DOHH2 (cell line): ENCODE data around the gene CYP46A1.

Experiments used
- H3F3A ChIP-seq: fragments of 200-600 bp; sonication (generic), shearing (Covaris generic); 2 replicates; pipeline ENCODE4 v1.6.0; 2016; ENCODE audit warnings: antibody characterized with exemption, mild to moderate bottlenecking; ENCODE audit not compliant: control insufficient read depth, insufficient read depth
- H3K27ac ChIP-seq: fragments of 200-600 bp; sonication (generic); 2 replicates; pipeline ENCODE4 v1.5.1; 2014; ENCODE audit warnings: low read depth, mild to moderate bottlenecking, low read length, moderate library complexity
- H3K27me3 ChIP-seq: fragments of 200-600 bp; sonication (generic); 2 replicates; pipeline ENCODE4 v1.6.1; 2014; ENCODE audit warnings: mild to moderate bottlenecking, low read length, mixed read lengths; ENCODE audit not compliant: control insufficient read depth
- H3K36me3 ChIP-seq: fragments of 200-600 bp; sonication (generic); 2 replicates; pipeline ENCODE4 v1.6.1; 2014; ENCODE audit warnings: mild to moderate bottlenecking, low read length, moderate library complexity, mixed read lengths; ENCODE audit not compliant: control insufficient read depth
- H3K4me1 ChIP-seq: fragments of 200-600 bp; sonication (generic); 2 replicates; pipeline ENCODE4 v1.6.1; 2014; ENCODE audit warnings: mild to moderate bottlenecking, low read length, mixed read lengths; ENCODE audit not compliant: control insufficient read depth
- H3K4me2 ChIP-seq: fragments of 200-600 bp; sonication (generic); 2 replicates; pipeline ENCODE4 v1.6.0; 2014; ENCODE audit warnings: mild to moderate bottlenecking, low read length, moderate library complexity
- H3K4me3 ChIP-seq: fragments of 200-600 bp; sonication (generic); 2 replicates; pipeline ENCODE4 v1.5.1; 2014; ENCODE audit warnings: mild to moderate bottlenecking, low read length, mixed read lengths
- H3K79me2 ChIP-seq: fragments of 200-600 bp; sonication (generic); 2 replicates; pipeline ENCODE4 v1.6.1; 2014; ENCODE audit warnings: mild to moderate bottlenecking, low read length, mixed read lengths; ENCODE audit not compliant: control insufficient read depth
- H3K9me2 ChIP-seq: fragments of 200-600 bp; sonication (generic); replicated peaks from 2 replicates; pipeline ENCODE4 v1.6.1; 2014; ENCODE audit warnings: mild to moderate bottlenecking, low read length, mixed read lengths; ENCODE audit not compliant: control insufficient read depth
- H3K9me3 ChIP-seq: fragments of 200-600 bp; sonication (generic); 2 replicates; pipeline ENCODE4 v1.6.1; 2014; ENCODE audit warnings: antibody characterized with exemption, low read length, mixed read lengths; ENCODE audit not compliant: control insufficient read depth, insufficient read depth
- H4K20me1 ChIP-seq: fragments of 200-600 bp; sonication (generic); 2 replicates; pipeline ENCODE4 v1.6.0; 2014; ENCODE audit warnings: low read depth, mild to moderate bottlenecking, antibody characterized with exemption, low read length, moderate library complexity; ENCODE audit not compliant: control insufficient read depth, insufficient read depth
- CTCF ChIP-seq: fragments of 200-600 bp; sonication (generic); IDR thresholded peaks from one replicate; pipeline ENCODE4 v1.5.1; 2014; ENCODE audit warnings: antibody characterized with exemption, mild to moderate bottlenecking, low read depth, low read length; ENCODE audit not compliant: poor library complexity, severe bottlenecking
- EZH2phosphoT487 ChIP-seq: fragments of 200-600 bp; sonication (generic); IDR thresholded peaks from 2 replicates; pipeline ENCODE4 v1.6.1; 2017; ENCODE audit warnings: borderline replicate concordance, mild to moderate bottlenecking, antibody characterized with exemption, low read length, moderate library complexity, mixed read lengths

The CYP46A1 gene

GRCh38 chr14:99749142-99749541, 65.0 kb downstream of the CYP46A1 start:
- peaks cover 6% of the 10 kb centered on the region for H3K4me1 ChIP-seq
- H3K4me2 ChIP-seq, result no peak overlapping the region
- no peaks in the 10 kb centered on the region for H3K36me3 ChIP-seq
- H3K9me2 ChIP-seq, result no peaks in the 10 kb centered on the region
- H3F3A ChIP-seq, result no peaks in the 10 kb centered on the region
- TF ChIP-seq EZH2phosphoT487 (no peak), CTCF (peak; percentile 29)
- no peak overlapping the region for H3K4me3 ChIP-seq
- no peaks in the 10 kb centered on the region for H3K9me3 ChIP-seq
- no peaks in the 10 kb centered on the region for H4K20me1 ChIP-seq
- H3K27ac ChIP-seq, result no peak overlapping the region
- H3K27me3 ChIP-seq, result peaks cover 43% of the 10 kb centered on the region
- no peaks in the 10 kb centered on the region for H3K79me2 ChIP-seq

- no peaks in the 10 kb centered on the region for H3K36me3 ChIP-seq
- no peak overlapping the region for H3K27ac ChIP-seq
- TF ChIP-seq CTCF (no peak), EZH2phosphoT487 (no peak)
- H3K9me2 ChIP-seq, result no peaks in the 10 kb centered on the region
- H3K79me2 ChIP-seq, result no peaks in the 10 kb centered on the region
- H3K27me3 ChIP-seq, result peaks cover 42% of the 10 kb centered on the region
- H3K4me2 ChIP-seq, result no peak overlapping the region
- H3K9me3 ChIP-seq, result no peaks in the 10 kb centered on the region
- no peaks in the 10 kb centered on the region for H4K20me1 ChIP-seq
- H3K4me3 ChIP-seq, result no peak overlapping the region
- H3K4me1 ChIP-seq, result no peaks in the 10 kb centered on the region
- H3F3A ChIP-seq, result no peaks in the 10 kb centered on the region
Observed at GRCh38 chr14:99749763-99750715, 65.9 kb downstream of the CYP46A1 start.

GRCh38 chr14:99750746-99751450, 66.8 kb downstream of the CYP46A1 start:
- TF ChIP-seq EZH2phosphoT487, result no peak
- no peak for TF ChIP-seq CTCF
- no peaks in the 10 kb centered on the region for H3K4me1 ChIP-seq
- H3K27me3 ChIP-seq, result peaks cover 34% of the 10 kb centered on the region
- H3K27ac ChIP-seq, result no peak overlapping the region
- no peak overlapping the region for H3K4me2 ChIP-seq
- no peaks in the 10 kb centered on the region for H3K79me2 ChIP-seq
- no peaks in the 10 kb centered on the region for H3K9me2 ChIP-seq
- no peak overlapping the region for H3K4me3 ChIP-seq
- no peaks in the 10 kb centered on the region for H4K20me1 ChIP-seq
- no peaks in the 10 kb centered on the region for H3K9me3 ChIP-seq
- no peaks in the 10 kb centered on the region for H3K36me3 ChIP-seq
- H3F3A ChIP-seq, result no peaks in the 10 kb centered on the region
